GM23338 (cell line): ENCODE data around the gene MTHFR. TPM values are rescaled to one million over a fixed set of nuclear protein-coding genes. Genes with fewer than 3 reads are reported as not detected.

Experiments
- ATAC-seq: fragments of 200-7000 bp; cut with Tn5 transposase; 3 replicates; pipeline ENCODE4 v1.9.1; 2020
- DNase-seq: peaks from one replicate; pipeline ENCODE4 v3.0.0-alpha.2; 2015; ENCODE audit warnings: low spot score
- H2AFZ ChIP-seq: fragments of 200-600 bp; sonication (generic); 2 replicates; pipeline ENCODE4 v1.8.0; 2016; ENCODE audit warnings: antibody characterized with exemption, mild to moderate bottlenecking, moderate library complexity
- H3F3A ChIP-seq: fragments of 200-600 bp; sonication (generic); replicated peaks from 2 replicates; pipeline ENCODE4 v1.8.0; 2017; ENCODE audit warnings: antibody characterized with exemption, mixed run types, low read depth
- H3K27ac ChIP-seq: fragments of 200-600 bp; sonication (generic); 2 replicates; pipeline ENCODE4 v1.6.1; 2016; ENCODE audit warnings: low read depth
- H3K27me3 ChIP-seq: fragments of 200-600 bp; sonication (generic); 2 replicates; pipeline ENCODE4 v1.8.0; 2016; ENCODE audit warnings: mild to moderate bottlenecking, mixed run types, moderate library complexity; ENCODE audit not compliant: insufficient read depth
- H3K36me3 ChIP-seq: fragments of 200-600 bp; sonication (generic); 2 replicates; pipeline ENCODE4 v1.8.0; 2016; ENCODE audit warnings: mild to moderate bottlenecking; ENCODE audit not compliant: insufficient read depth
- H3K4me1 ChIP-seq: fragments of 200-600 bp; sonication (generic); 2 replicates; pipeline ENCODE4 v1.8.0; 2016; ENCODE audit warnings: mild to moderate bottlenecking, moderate library complexity; ENCODE audit not compliant: insufficient read depth
- H3K4me2 ChIP-seq: fragments of 200-600 bp; sonication (generic); 2 replicates; pipeline ENCODE4 v1.7.1; 2017; ENCODE audit warnings: mixed run types
- H3K4me3 ChIP-seq: fragments of 200-600 bp; sonication (generic); 2 replicates; pipeline ENCODE4 v1.6.1; 2016; ENCODE audit warnings: mixed run types
- H3K79me2 ChIP-seq: fragments of 200-600 bp; sonication (generic); replicated peaks from 2 replicates; pipeline ENCODE4 v1.8.0; 2017; ENCODE audit warnings: mild to moderate bottlenecking; ENCODE audit not compliant: insufficient read depth
- H3K9me2 ChIP-seq: fragments of 200-600 bp; sonication (generic); 2 replicates; pipeline ENCODE4 v1.8.0; 2017; ENCODE audit not compliant: insufficient read depth
- H4K20me1 ChIP-seq: fragments of 200-600 bp; sonication (generic); replicated peaks from 2 replicates; pipeline ENCODE4 v1.8.0; 2017; ENCODE audit warnings: mild to moderate bottlenecking; ENCODE audit not compliant: insufficient read depth
- H3K27ac Mint-ChIP-seq: 2 replicates; pipeline ENCODE4 v1.8.0; 2020; ENCODE audit warnings: inconsistent platforms, mild to moderate bottlenecking, moderate library complexity, mixed read lengths
- H3K27me3 Mint-ChIP-seq: 3 replicates; pipeline ENCODE4 v1.8.0; 2022; ENCODE audit warnings: low read depth, mild to moderate bottlenecking, moderate library complexity, mixed read lengths, inconsistent platforms; ENCODE audit not compliant: insufficient read depth, poor library complexity
- H3K36me3 Mint-ChIP-seq: 3 replicates; pipeline ENCODE4 v1.8.0; 2021; ENCODE audit warnings: low read depth, mild to moderate bottlenecking, inconsistent platforms, moderate library complexity, mixed read lengths
- H3K4me1 Mint-ChIP-seq: 3 replicates; pipeline ENCODE4 v1.8.0; 2020; ENCODE audit warnings: mild to moderate bottlenecking, inconsistent platforms, mixed read lengths
- H3K4me3 Mint-ChIP-seq: 3 replicates; pipeline ENCODE4 v1.8.0; 2021; ENCODE audit warnings: moderate library complexity, mild to moderate bottlenecking, inconsistent platforms, mixed read lengths
- H3K9me3 Mint-ChIP-seq: 3 replicates; pipeline ENCODE4 v1.8.0; 2020; ENCODE audit warnings: moderate library complexity, mild to moderate bottlenecking, inconsistent platforms, mixed read lengths
- CREB1 ChIP-seq: fragments of 250-450 bp; sonication (Bioruptor Pico); IDR thresholded peaks from 2 replicates; pipeline ENCODE4 v1.5.0; 2020; ENCODE audit warnings: low read depth, mild to moderate bottlenecking, moderate library complexity
- EZH2 ChIP-seq: fragments of 200-600 bp; sonication (generic); IDR thresholded peaks from one replicate; pipeline ENCODE4 v1.8.0; 2017; ENCODE audit warnings: antibody characterized with exemption, mild to moderate bottlenecking, low read depth; ENCODE audit not compliant: unreplicated experiment
- REST ChIP-seq: IDR thresholded peaks from one replicate; pipeline ENCODE4 v1.6.1; 2018; ENCODE audit warnings: antibody characterized with exemption; ENCODE audit not compliant: unreplicated experiment
- polyA plus RNA-seq: library from polyadenylated mRNA; unstranded; fragments of >200 nt; fragmentation: Nextera tagmentation; extraction: Ambion mirVana; gene quantifications from 2 replicates; pipeline ENCODE4 v1.2.1, GENCODE V29; 2016
- total RNA-seq: library from RNA; depleted of rRNA; stranded (reverse); fragments of >200 nt; shearing (Covaris generic); gene quantifications from 2 replicates; pipeline ENCODE4 v1.2.3, GENCODE V29; 2014
- TF ChIP-seq, protein P1 (sequence below), 2 experiments: fragments of 200-600 bp in 1 of 2; sonication (generic) in 1 of 2; conservative IDR thresholded peaks; 2 replicates each; pipeline versions ENCODE4 v1.5.1 to v1.6.1; 2016 to 2017; ENCODE audit warnings: antibody characterized with exemption in 2 of 2, low read depth in 2 of 2, mild to moderate bottlenecking in 2 of 2, moderate library complexity in 1 of 2
- TF ChIP-seq, protein P2 (sequence below): fragments of 250-450 bp; sonication (Bioruptor Pico); IDR thresholded peaks from 2 replicates; pipeline ENCODE4 v1.5.0; 2020; ENCODE audit warnings: mild to moderate bottlenecking, moderate library complexity

Gene MTHFR
- total and polyA plus RNA-seq, 2 experiments from 2014 or later: 6.9 to 21.6 TPM

DNA sequence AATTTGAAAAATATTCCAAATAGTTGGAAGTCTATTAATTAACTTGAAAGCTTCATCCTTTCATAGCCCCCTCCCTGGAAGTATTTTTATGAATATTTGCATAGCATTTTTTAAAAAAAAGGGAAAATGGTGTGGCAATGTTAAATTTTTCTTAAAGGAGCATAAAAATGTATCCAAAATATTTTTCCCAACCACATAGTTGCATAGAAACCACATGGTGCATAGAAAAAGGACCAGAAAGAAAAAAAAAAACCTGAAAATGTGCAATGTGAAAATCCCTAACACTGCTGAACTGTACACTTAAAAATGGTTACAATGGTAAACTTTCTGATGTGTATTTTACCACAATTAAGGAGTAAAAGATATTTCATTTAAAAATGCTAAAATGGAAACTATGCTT is 35.8 kb downstream of the MTHFR start:
- H3K36me3 ChIP-seq: no peaks in the 10 kb centered on the region
- peaks cover 3% of the 10 kb centered on the region; the same call in 1 of the 3 replicates for H3K4me1 Mint-ChIP-seq
- no peak overlapping the region for H3K4me3 ChIP-seq
- no peak overlapping the region for H3K27ac Mint-ChIP-seq
- no peaks in the 10 kb centered on the region; the same call in 1 of the 2 replicates for H3F3A ChIP-seq
- no peak overlapping the region for H3K4me2 ChIP-seq
- H3K27ac ChIP-seq: no peak overlapping the region
- DNase-seq (no peak), ATAC-seq (no peak)
- no peaks in the 10 kb centered on the region for H3K9me3 Mint-ChIP-seq
- no peaks in the 10 kb centered on the region for H3K79me2 ChIP-seq
- H3K9me2 ChIP-seq: no peaks in the 10 kb centered on the region
- no peaks in the 10 kb centered on the region for H3K36me3 Mint-ChIP-seq
- peaks cover 15% of the 10 kb centered on the region for H3K27me3 Mint-ChIP-seq
- no peak overlapping the region for H3K4me3 Mint-ChIP-seq
- no peaks in the 10 kb centered on the region for H3K4me1 ChIP-seq
- H2AFZ ChIP-seq: no peak overlapping the region
- TF ChIP-seq, protein P1, sequence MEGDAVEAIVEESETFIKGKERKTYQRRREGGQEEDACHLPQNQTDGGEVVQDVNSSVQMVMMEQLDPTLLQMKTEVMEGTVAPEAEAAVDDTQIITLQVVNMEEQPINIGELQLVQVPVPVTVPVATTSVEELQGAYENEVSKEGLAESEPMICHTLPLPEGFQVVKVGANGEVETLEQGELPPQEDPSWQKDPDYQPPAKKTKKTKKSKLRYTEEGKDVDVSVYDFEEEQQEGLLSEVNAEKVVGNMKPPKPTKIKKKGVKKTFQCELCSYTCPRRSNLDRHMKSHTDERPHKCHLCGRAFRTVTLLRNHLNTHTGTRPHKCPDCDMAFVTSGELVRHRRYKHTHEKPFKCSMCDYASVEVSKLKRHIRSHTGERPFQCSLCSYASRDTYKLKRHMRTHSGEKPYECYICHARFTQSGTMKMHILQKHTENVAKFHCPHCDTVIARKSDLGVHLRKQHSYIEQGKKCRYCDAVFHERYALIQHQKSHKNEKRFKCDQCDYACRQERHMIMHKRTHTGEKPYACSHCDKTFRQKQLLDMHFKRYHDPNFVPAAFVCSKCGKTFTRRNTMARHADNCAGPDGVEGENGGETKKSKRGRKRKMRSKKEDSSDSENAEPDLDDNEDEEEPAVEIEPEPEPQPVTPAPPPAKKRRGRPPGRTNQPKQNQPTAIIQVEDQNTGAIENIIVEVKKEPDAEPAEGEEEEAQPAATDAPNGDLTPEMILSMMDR (conservative IDR thresholded peaks at IDR 0.05; ENCODE audit: low read depth in 2 of 2): no peak
- no peak for TF ChIP-seq REST
- no peak for TF ChIP-seq CREB1 (CRISPR knock-in tag)
- TF ChIP-seq, protein P2, sequence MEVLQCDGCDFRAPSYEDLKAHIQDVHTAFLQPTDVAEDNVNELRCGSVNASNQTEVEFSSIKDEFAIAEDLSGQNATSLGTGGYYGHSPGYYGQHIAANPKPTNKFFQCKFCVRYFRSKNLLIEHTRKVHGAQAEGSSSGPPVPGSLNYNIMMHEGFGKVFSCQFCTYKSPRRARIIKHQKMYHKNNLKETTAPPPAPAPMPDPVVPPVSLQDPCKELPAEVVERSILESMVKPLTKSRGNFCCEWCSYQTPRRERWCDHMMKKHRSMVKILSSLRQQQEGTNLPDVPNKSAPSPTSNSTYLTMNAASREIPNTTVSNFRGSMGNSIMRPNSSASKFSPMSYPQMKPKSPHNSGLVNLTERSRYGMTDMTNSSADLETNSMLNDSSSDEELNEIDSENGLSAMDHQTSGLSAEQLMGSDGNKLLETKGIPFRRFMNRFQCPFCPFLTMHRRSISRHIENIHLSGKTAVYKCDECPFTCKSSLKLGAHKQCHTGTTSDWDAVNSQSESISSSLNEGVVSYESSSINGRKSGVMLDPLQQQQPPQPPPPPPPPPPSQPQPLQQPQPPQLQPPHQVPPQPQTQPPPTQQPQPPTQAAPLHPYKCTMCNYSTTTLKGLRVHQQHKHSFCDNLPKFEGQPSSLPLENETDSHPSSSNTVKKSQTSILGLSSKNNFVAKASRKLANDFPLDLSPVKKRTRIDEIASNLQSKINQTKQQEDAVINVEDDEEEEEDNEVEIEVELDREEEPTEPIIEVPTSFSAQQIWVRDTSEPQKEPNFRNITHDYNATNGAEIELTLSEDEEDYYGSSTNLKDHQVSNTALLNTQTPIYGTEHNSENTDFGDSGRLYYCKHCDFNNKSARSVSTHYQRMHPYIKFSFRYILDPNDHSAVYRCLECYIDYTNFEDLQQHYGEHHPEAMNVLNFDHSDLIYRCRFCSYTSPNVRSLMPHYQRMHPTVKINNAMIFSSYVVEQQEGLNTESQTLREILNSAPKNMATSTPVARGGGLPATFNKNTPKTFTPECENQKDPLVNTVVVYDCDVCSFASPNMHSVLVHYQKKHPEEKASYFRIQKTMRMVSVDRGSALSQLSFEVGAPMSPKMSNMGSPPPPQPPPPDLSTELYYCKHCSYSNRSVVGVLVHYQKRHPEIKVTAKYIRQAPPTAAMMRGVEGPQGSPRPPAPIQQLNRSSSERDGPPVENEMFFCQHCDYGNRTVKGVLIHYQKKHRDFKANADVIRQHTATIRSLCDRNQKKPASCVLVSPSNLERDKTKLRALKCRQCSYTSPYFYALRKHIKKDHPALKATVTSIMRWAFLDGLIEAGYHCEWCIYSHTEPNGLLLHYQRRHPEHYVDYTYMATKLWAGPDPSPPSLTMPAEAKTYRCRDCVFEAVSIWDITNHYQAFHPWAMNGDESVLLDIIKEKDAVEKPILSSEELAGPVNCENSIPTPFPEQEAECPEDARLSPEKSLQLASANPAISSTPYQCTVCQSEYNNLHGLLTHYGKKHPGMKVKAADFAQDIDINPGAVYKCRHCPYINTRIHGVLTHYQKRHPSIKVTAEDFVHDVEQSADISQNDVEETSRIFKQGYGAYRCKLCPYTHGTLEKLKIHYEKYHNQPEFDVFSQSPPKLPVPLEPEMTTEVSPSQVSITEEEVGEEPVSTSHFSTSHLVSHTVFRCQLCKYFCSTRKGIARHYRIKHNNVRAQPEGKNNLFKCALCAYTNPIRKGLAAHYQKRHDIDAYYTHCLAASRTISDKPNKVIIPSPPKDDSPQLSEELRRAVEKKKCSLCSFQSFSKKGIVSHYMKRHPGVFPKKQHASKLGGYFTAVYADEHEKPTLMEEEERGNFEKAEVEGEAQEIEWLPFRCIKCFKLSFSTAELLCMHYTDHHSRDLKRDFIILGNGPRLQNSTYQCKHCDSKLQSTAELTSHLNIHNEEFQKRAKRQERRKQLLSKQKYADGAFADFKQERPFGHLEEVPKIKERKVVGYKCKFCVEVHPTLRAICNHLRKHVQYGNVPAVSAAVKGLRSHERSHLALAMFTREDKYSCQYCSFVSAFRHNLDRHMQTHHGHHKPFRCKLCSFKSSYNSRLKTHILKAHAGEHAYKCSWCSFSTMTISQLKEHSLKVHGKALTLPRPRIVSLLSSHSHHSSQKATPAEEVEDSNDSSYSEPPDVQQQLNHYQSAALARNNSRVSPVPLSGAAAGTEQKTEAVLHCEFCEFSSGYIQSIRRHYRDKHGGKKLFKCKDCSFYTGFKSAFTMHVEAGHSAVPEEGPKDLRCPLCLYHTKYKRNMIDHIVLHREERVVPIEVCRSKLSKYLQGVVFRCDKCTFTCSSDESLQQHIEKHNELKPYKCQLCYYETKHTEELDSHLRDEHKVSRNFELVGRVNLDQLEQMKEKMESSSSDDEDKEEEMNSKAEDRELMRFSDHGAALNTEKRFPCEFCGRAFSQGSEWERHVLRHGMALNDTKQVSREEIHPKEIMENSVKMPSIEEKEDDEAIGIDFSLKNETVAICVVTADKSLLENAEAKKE (CRISPR knock-in tag): no peak
- no peak for TF ChIP-seq EZH2
- H3K27me3 ChIP-seq: no peaks in the 10 kb centered on the region
- no peaks in the 10 kb centered on the region for H4K20me1 ChIP-seq
